K562 (cell line): Measurements from ENCODE around the gene PAM. TPM values are rescaled to one million over a fixed set of nuclear protein-coding genes. Genes with fewer than 3 reads are reported as not detected.

ENCODE experiments used
- DIDO1 ChIP-seq: fragments of 450-650 bp; IDR thresholded peaks from 2 replicates; pipeline ENCODE4 v1.6.1; 2016; ENCODE audit warnings: low read depth, missing biosample characterization, missing genetic modification characterization
- DMBX1 ChIP-seq: fragments of 250-450 bp; sonication (Bioruptor Pico); IDR thresholded peaks from 2 replicates; pipeline ENCODE4 v1.8.0; 2022; ENCODE audit warnings: inconsistent platforms, mild to moderate bottlenecking, moderate library complexity, borderline replicate concordance
- ETV1 ChIP-seq: fragments of 450-650 bp; conservative IDR thresholded peaks from 2 replicates; pipeline ENCODE4 v1.6.1; 2016; ENCODE audit warnings: missing genetic modification characterization, control low read depth, low read depth, missing compliant biosample characterization
- GTF2E2 ChIP-seq: fragments of 200-800 bp; sonication (Bioruptor generic); IDR thresholded peaks from 2 replicates; pipeline ENCODE4 v1.6.1; 2016; ENCODE audit warnings: missing genetic modification characterization, missing compliant biosample characterization
- JUND ChIP-seq, 2 experiments: IDR thresholded peaks; 2 replicates in 1 of 2; 3 replicates in 1 of 2; pipeline ENCODE4 v1.6.1; 2011; ENCODE audit warnings: borderline replicate concordance in 2 of 2, low read depth in 2 of 2, low read length in 2 of 2, improper control_type of control experiment in 1 of 2, missing biosample characterization in 1 of 2, missing genetic modification characterization in 1 of 2, missing genetic modification reagents in 1 of 2
- NFXL1 ChIP-seq: fragments of 450-650 bp; formaldehyde crosslinking; IDR thresholded peaks from 2 replicates; pipeline ENCODE4 v1.4.0; 2021; ENCODE audit warnings: mild to moderate bottlenecking
- PHTF2 ChIP-seq: fragments of 250-450 bp; sonication (Bioruptor Pico); IDR thresholded peaks from 2 replicates; pipeline ENCODE4 v1.5.0; 2021; ENCODE audit warnings: mild to moderate bottlenecking
- SMAD3 ChIP-seq: fragments of 450-650 bp; formaldehyde crosslinking; conservative IDR thresholded peaks from 2 replicates; pipeline ENCODE4 v1.4.0; 2020; ENCODE audit warnings: mild to moderate bottlenecking
- SMAD4 ChIP-seq: fragments of 250-450 bp; sonication (Bioruptor Pico); conservative IDR thresholded peaks from 2 replicates; pipeline ENCODE4 v1.8.0; 2021; ENCODE audit warnings: inconsistent platforms, mild to moderate bottlenecking, moderate library complexity
- ZKSCAN8 ChIP-seq: fragments of 200-800 bp; sonication (Bioruptor generic); IDR thresholded peaks from 2 replicates; pipeline ENCODE4 v1.6.1; 2016; ENCODE audit warnings: missing genetic modification characterization, missing compliant biosample characterization
- ZNF165 ChIP-seq: fragments of 250-450 bp; sonication (Bioruptor Pico); IDR thresholded peaks from 2 replicates; pipeline ENCODE4 v1.4.0; 2020; ENCODE audit warnings: borderline replicate concordance
- ZNF644 ChIP-seq: fragments of 200-800 bp; sonication (Bioruptor generic); IDR thresholded peaks from 2 replicates; pipeline ENCODE4 v1.6.1; 2016; ENCODE audit warnings: low read depth, missing genetic modification characterization, missing compliant biosample characterization
- ZNF766 ChIP-seq: fragments of 200-800 bp; sonication (Bioruptor generic); conservative IDR thresholded peaks from 2 replicates; pipeline ENCODE4 v1.6.1; 2016; ENCODE audit warnings: missing genetic modification characterization, missing compliant biosample characterization
- polyA plus RNA-seq, 8 experiments: library from polyadenylated mRNA; depleted of rRNA in 4 of 8; stranded (reverse) in 5 of 8; unstranded in 3 of 8; fragments of >200 nt; fragmentation: Nextera tagmentation in 2 of 8; fragmentation: Illumina TruSeq in 1 of 8; extraction: Ambion mirVana in 2 of 8; extraction: Trizol in 1 of 8; gene quantifications; 2 replicates each; pipeline versions ENCODE4 v1.2.1 to v1.2.3, GENCODE V29; 2011 to 2014; ENCODE audit warnings: inconsistent platforms in 1 of 8, missing spikeins in 1 of 8
- total RNA-seq, 7 experiments: library from RNA; depleted of rRNA in 6 of 7; stranded (reverse); fragments of >200 nt in 6 of 7; fragmentation: Illumina TruSeq in 2 of 7; extraction: Trizol in 2 of 7; gene quantifications; 2 replicates each; pipeline versions ENCODE4 v1.2.1 to v1.2.3, GENCODE V29; 2011 to 2021; ENCODE audit warnings: low replicate concordance in 1 of 7
- TF ChIP-seq, protein P1 (sequence below): fragments of 250-450 bp; sonication (Bioruptor Pico); IDR thresholded peaks from 2 replicates; pipeline ENCODE4 v1.8.0; 2021; ENCODE audit warnings: mild to moderate bottlenecking, moderate library complexity
- TF ChIP-seq, protein P2 (sequence below): fragments of 250-450 bp; sonication (Bioruptor Pico); IDR thresholded peaks from 2 replicates; pipeline ENCODE4 v1.8.0; 2021; ENCODE audit warnings: moderate library complexity, mild to moderate bottlenecking, inconsistent platforms
- TF ChIP-seq, protein P3 (sequence below), 3 experiments: fragments of 200-800 bp in 1 of 3; sonication (Bioruptor generic) in 1 of 3; sonication (generic) in 1 of 3; formaldehyde crosslinking in 1 of 3; IDR thresholded peaks; 2 replicates each; pipeline versions ENCODE4 v1.6.1 to v1.8.0; 2016 to 2022; ENCODE audit warnings: mild to moderate bottlenecking in 2 of 3, missing compliant biosample characterization in 2 of 3, missing genetic modification characterization in 2 of 3, missing genetic modification reagents in 1 of 3
- TF ChIP-seq, protein P4 (sequence below): fragments of 250-450 bp; sonication (Bioruptor Pico); IDR thresholded peaks from 2 replicates; pipeline ENCODE4 v1.8.0; 2021; ENCODE audit warnings: moderate library complexity, mild to moderate bottlenecking, inconsistent platforms
- TF ChIP-seq, protein P5 (sequence below): sonication (generic); IDR thresholded peaks from 2 replicates; pipeline ENCODE4 v1.6.1; 2016

Gene PAM
- total and polyA plus RNA-seq, 9 of the 15 experiments (the other 6 are each of a cell fraction or from before 2014, with no cell fraction given) = 0.39 to 3.1 (median 0.77) TPM

DNA sequence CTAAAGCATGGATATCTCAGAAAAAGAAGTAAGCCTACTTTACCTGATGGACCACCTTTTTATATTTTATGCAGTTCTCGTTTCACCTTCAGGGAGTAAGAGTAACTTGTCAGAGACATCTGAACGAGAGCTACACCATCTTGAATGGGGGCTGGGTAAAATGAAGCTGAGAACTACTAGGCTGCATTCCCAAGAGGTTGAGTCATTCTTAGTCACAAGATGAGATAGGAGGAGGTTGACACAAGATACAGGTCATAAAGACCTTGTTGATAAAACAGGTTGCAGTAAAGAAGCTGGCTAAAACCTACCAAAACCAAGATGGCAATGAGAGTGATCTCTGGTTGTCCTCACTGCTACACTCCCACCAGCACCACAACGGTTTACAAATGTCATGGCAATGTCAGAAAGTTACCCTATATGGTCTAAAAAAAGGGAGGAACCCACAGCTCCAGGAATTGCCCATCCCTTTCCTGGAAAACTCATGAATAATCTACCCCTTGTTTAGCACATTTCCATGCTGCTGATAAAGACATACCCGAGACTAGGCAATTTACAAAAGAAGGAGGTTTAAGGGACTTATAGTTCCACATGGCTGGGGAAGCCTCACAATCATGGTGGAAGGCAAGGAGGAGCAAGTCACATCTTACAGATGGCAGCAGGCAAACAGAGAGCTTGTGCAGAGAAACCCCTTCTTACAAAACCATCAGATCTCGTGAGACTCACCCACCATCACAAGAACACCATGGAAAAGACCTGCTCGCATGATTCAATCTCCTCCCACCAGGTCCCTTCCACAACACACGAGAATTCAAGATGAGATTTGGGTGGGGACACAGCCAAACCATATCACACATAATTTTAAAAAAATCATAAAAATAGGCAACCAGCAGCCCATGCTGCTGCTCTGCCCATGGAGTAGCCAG lies 302.4 kb downstream of the PAM start (continued):
- TF ChIP-seq, protein P1, sequence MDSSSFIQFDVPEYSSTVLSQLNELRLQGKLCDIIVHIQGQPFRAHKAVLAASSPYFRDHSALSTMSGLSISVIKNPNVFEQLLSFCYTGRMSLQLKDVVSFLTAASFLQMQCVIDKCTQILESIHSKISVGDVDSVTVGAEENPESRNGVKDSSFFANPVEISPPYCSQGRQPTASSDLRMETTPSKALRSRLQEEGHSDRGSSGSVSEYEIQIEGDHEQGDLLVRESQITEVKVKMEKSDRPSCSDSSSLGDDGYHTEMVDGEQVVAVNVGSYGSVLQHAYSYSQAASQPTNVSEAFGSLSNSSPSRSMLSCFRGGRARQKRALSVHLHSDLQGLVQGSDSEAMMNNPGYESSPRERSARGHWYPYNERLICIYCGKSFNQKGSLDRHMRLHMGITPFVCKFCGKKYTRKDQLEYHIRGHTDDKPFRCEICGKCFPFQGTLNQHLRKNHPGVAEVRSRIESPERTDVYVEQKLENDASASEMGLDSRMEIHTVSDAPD = peak; percentile 95
- TF ChIP-seq, protein P2, sequence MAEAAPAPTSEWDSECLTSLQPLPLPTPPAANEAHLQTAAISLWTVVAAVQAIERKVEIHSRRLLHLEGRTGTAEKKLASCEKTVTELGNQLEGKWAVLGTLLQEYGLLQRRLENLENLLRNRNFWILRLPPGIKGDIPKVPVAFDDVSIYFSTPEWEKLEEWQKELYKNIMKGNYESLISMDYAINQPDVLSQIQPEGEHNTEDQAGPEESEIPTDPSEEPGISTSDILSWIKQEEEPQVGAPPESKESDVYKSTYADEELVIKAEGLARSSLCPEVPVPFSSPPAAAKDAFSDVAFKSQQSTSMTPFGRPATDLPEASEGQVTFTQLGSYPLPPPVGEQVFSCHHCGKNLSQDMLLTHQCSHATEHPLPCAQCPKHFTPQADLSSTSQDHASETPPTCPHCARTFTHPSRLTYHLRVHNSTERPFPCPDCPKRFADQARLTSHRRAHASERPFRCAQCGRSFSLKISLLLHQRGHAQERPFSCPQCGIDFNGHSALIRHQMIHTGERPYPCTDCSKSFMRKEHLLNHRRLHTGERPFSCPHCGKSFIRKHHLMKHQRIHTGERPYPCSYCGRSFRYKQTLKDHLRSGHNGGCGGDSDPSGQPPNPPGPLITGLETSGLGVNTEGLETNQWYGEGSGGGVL (CRISPR knock-in tag) = peak; percentile 83
- TF ChIP-seq DMBX1 (CRISPR knock-in tag) (peak; percentile 100), ZNF165 (peak; percentile 90; the same call in 1 of the 2 replicates), ZNF644 (tag) (peak; percentile 90), DIDO1 (tag) (peak; percentile 93), ZKSCAN8 (CRISPR knock-in tag) (peak; percentile 95), GTF2E2 (tag) (peak; percentile 80), SMAD4 (CRISPR knock-in tag) (peak; percentile 99), JUND (IDR thresholded peaks at IDR 0.05; ENCODE audit: borderline replicate concordance, low read depth, low read length) (peak; percentile 84), JUND (tag; IDR thresholded peaks at IDR 0.05; ENCODE audit: borderline replicate concordance, low read depth, low read length) (peak; percentile 85), PHTF2 (CRISPR knock-in tag) (peak; percentile 78; the same call in 1 of the 2 replicates), ETV1 (tag) (peak; percentile 85), NFXL1 (CRISPR knock-in tag) (peak; percentile 91), SMAD3 (CRISPR knock-in tag) (peak; percentile 98), ZNF766 (CRISPR knock-in tag) (peak; percentile 95)
- TF ChIP-seq, protein P3, sequence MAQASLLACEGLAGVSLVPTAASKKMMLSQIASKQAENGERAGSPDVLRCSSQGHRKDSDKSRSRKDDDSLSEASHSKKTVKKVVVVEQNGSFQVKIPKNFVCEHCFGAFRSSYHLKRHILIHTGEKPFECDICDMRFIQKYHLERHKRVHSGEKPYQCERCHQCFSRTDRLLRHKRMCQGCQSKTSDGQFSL (CRISPR knock-in tag; IDR thresholded peaks at IDR 0.05) = no peak
- TF ChIP-seq, protein P3 (tag; IDR thresholded peaks at IDR 0.05) = peak in 1 of 2 experiments; percentile 97; a peak in 2 of 4 replicates
- TF ChIP-seq, protein P4, sequence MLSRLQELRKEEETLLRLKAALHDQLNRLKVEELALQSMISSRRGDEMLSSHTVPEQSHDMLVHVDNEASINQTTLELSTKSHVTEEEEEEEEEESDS = peak; percentile 48; the same call in 1 of the 2 replicates
- TF ChIP-seq, protein P5, sequence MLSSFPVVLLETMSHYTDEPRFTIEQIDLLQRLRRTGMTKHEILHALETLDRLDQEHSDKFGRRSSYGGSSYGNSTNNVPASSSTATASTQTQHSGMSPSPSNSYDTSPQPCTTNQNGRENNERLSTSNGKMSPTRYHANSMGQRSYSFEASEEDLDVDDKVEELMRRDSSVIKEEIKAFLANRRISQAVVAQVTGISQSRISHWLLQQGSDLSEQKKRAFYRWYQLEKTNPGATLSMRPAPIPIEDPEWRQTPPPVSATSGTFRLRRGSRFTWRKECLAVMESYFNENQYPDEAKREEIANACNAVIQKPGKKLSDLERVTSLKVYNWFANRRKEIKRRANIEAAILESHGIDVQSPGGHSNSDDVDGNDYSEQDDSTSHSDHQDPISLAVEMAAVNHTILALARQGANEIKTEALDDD = peak; percentile 46; the same call in 1 of the 2 replicates
